Measurements from ENCODE around the gene SH3PXD2A. TPM values are rescaled to one million over a fixed set of nuclear protein-coding genes. Genes with fewer than 3 reads are reported as not detected.

The SH3PXD2A gene
- total RNA-seq, 1 experiment from 2014 or later: 4.5 TPM

DNA sequence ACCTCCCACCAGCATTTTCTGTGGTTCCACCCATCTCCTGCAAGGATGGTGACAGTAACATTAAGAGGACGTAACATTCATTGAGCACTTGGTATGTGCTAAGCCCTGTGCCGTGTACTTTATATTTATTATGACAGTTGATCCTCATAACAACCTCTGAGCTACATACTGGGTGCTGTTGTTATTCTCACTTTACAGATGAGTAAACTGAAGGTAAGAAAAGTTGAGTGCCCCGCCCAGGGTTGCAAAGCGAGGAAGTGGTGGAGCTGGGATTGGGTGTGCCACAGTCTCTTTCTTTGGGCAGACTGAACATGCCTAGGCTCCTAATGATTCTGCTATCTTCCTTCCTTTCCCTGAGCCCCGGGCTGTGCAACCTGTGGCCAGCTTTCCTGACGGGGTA is 107.4 kb downstream of the SH3PXD2A start:
- Mint-ChIP-seq H3K9me3 (peaks cover 0 to 3% of the 10 kb centered on the region in 2 experiments; a peak in 1 of 5 replicates), H3K27ac (no peak overlapping the region)

More for the DNA sequence above, 107.4 kb downstream of the SH3PXD2A start:
- Histone ChIP-seq H3T11ph (ENCODE audit: low read length) (no peak overlapping the region), H3K79me1 (ENCODE audit: insufficient read depth, low read depth, low read length, poor library complexity, severe bottlenecking) (no peaks in the 10 kb centered on the region), H3K23me2 (ENCODE audit: insufficient read length, low read depth, low read length, poor library complexity, severe bottlenecking) (no peaks in the 10 kb centered on the region), H4K5ac (ENCODE audit: insufficient read length, low read depth, low read length) (no peak overlapping the region), H3K56ac (ENCODE audit: insufficient read length, low read depth, low read length) (no peak overlapping the region), H4K8ac (replicated peaks; ENCODE audit: insufficient read length, low read depth, low read length) (no peak overlapping the region), H2AFZ (ENCODE audit: low read length) (no peak overlapping the region), H3K23ac (ENCODE audit: insufficient read length, low read depth, low read length) (no peak overlapping the region), H3K4me2 (ENCODE audit: insufficient read depth, insufficient read length, low read length) (no peak overlapping the region), H2BK12ac (ENCODE audit: insufficient read length, low read depth, low read length) (no peak overlapping the region), H2BK120ac (ENCODE audit: low read depth, low read length, poor library complexity, severe bottlenecking) (no peak overlapping the region), H3K18ac (ENCODE audit: insufficient read length, low read depth, low read length) (no peak overlapping the region), H2BK5ac (ENCODE audit: insufficient read length, low read length) (no peak overlapping the region), H3K9ac (ENCODE audit: extremely low read depth, insufficient read length, low read length) (no peak overlapping the region), H3K4me1 (ENCODE audit: insufficient read depth, low read length) (no peaks in the 10 kb centered on the region), H3K79me2 (ENCODE audit: insufficient read depth, low read length) (no peaks in the 10 kb centered on the region), H2BK15ac (ENCODE audit: low read depth, low read length) (no peak overlapping the region), H2BK20ac (ENCODE audit: low read depth, low read length, poor library complexity, severe bottlenecking) (no peak overlapping the region), H3K4ac (ENCODE audit: low read depth, low read length) (no peak overlapping the region), H3K14ac (ENCODE audit: insufficient read depth, low read length) (no peak overlapping the region), H3K27me3 (ENCODE audit: insufficient read depth, low read length) (no peaks in the 10 kb centered on the region), H4K20me1 (ENCODE audit: control insufficient read depth, insufficient read depth, insufficient read length) (no peaks in the 10 kb centered on the region), H2AK5ac (ENCODE audit: insufficient read length, low read length) (no peak overlapping the region), H3K27ac (ENCODE audit: insufficient read length, low read depth, low read length) (no peak overlapping the region), H4K91ac (ENCODE audit: insufficient read length, low read depth, low read length) (no peak overlapping the region), H3K9me3 (ENCODE audit: control insufficient read depth, low read depth, low read length) (no peaks in the 10 kb centered on the region)
- Mint-ChIP-seq H3K36me3 (ENCODE audit: insufficient read depth in 1 of 3, low read depth in 3 of 3) (no peaks in the 10 kb centered on the region; a peak in 1 of 7 replicates), H3K27me3 (ENCODE audit: low read depth) (no peaks in the 10 kb centered on the region), H3K4me1 (peaks cover 0 to 8% of the 10 kb centered on the region in 2 experiments; a peak in 3 of 4 replicates), H3K4me3 (no peak overlapping the region)
- TF ChIP-seq, protein P1, sequence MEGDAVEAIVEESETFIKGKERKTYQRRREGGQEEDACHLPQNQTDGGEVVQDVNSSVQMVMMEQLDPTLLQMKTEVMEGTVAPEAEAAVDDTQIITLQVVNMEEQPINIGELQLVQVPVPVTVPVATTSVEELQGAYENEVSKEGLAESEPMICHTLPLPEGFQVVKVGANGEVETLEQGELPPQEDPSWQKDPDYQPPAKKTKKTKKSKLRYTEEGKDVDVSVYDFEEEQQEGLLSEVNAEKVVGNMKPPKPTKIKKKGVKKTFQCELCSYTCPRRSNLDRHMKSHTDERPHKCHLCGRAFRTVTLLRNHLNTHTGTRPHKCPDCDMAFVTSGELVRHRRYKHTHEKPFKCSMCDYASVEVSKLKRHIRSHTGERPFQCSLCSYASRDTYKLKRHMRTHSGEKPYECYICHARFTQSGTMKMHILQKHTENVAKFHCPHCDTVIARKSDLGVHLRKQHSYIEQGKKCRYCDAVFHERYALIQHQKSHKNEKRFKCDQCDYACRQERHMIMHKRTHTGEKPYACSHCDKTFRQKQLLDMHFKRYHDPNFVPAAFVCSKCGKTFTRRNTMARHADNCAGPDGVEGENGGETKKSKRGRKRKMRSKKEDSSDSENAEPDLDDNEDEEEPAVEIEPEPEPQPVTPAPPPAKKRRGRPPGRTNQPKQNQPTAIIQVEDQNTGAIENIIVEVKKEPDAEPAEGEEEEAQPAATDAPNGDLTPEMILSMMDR (conservative IDR thresholded peaks at IDR 0.05): no peak
- no peak for DNase-seq
- no CpG with 5 or more reads among the region's 6 CpGs for WGBS (ENCODE audit: extremely low coverage, insufficient read length, low lambda C conversion rate)

All from H9 (cell line).